GM21360 (cell line): ENCODE data around the gene PSMG1.
"Not testable (repeated sequence)": the region's sequence is repeated elsewhere in the genome, so short reads cannot be mapped to it uniquely, and the experiment has no call there.

ENCODE experiments used
- ATAC-seq: cut with Tn5 transposase; IDR thresholded peaks from one replicate; pipeline ENCODE4 v1.9.1; 2021; ENCODE audit warnings: mild to moderate bottlenecking, moderate library complexity; ENCODE audit not compliant: unreplicated experiment

Gene PSMG1

DNA sequence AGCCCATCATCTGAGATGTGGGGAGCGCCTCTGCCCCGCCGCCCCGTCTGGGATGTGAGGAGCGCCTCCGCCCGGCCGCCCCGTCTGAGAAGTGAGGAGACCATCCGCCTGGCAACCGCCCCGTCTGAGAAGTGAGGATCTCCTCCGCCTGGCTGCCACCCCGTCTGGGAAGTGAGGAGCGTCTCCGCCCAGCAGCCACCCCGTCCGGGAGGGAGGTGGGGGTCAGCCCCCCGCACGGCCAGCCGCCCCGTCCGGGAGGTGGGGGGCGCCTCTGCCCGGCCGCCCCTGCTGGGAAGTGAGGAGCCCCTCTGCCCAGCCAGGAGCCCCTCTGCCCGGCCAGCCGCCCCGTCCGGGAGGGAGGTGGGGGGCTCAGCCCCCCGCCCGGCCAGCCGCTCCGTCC is 26.0 kb downstream of the PSMG1 start:
- not testable (repeated sequence) for ATAC-seq

DNA sequence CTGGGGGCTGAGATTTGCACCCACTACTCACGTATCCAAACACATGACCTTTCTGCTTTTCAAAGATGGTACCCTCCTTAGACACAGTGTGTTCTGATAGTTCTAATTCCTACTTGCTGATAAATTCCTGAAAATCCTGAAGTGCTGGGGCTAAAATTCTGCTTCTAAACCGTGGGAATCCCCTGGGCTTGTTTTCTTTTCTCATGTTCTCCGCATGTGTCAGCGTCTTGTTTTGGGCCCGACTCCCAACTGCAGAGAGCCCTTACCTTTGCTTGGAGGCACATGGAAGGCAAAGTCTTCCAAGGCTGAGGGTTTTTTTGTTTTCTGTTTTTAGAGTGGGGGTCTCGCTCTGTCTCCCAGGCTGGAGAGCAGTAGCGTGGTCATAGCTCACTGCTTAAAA is 27.2 kb downstream of the PSMG1 start:
- ATAC-seq = no peak

DNA sequence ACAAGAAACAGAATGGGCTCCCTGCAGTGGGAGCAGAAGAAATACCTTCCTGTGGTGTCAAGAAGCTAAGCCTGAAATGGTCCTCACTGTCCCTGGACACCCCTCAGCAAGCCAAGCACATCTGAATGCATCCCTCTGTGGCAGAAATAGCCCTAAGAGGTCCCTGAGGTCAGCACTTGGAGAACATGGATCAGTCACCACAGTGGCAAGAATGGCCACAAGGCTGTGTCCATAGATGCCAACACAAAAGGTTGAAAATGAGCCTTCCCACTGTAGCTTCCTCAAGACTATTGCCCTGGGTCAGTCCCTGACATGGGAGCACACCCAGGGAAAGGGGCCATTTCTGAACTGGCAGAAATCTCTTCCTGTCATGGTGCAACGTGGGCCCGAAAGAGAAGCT is 27.7 kb downstream of the PSMG1 start:
- no peak for ATAC-seq

DNA sequence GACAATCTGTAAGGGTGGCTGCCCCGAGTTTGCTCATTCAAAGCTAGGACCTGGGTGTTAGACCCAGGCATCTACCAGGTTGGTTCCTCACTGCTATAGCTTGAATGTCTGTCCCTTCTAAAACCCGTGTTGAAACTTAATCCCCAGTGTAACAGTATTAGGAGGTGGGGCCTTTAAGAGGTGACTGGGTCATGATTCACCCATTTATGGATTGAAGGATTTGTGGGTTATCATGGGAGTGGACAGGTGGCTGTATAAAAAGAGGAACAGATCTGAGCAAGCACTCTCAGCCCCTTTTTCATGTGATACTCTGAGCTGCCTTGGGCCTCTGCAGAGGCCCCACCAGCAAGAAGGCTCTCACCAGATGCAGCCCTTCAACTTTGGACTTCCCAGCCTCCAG is 29.4 kb downstream of the PSMG1 start:
- no peak for ATAC-seq

DNA sequence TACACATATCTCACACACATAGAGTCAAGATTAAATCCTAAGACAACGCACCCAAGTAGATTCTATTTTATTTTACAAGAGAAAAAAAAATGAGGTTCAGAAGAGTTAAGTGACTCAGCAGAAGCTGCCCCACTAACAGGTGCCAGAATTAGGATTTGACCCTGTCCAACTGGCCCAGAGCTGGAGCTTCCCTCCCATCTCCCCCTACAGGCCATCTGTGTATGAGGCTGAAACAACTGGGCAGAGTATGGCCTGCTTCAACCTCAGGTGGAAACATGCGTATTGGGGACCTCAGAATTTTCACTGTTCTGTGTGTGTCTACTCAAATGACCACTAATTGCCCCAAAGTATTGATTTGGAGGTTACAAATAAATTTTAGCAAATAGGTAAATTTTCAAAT is 29.9 kb downstream of the PSMG1 start:
- ATAC-seq = no peak

DNA sequence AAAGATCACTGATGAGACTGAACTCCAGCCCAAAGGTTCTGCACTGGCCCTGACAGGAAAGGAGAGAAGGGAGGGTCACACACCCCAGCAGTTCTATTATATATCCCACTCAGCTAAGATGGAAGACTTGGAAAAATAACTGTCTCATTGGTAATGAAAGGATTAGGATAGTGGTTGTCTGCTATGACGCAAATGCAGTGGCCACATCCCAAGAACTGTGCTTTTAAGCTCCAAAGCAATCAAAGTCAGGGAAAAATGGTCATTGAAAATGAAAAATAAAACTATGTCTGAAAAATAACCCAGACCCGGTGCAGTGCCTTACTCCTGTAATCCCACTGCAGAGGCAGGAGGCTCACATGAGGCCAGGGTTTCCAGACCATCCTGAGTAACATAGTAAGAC is 31.0 kb downstream of the PSMG1 start:
- ATAC-seq = no peak

DNA sequence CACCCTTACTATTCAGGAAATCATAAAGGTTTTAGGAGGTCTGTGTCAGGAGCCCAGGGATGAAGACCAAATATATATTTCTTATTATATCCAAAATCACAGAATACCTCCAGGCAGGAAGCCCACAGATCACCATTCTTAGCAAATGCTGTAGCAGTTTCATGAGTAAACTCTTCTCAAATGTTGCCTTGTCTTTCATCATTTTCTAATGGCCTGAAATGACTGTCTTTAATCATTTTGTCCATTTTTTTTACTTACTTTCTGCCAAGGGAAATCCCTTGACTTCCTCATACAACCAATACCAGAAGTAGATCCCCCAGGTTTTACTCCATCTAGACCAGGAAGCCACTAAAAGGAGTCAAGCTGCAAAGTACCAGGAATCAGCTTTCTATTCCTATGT is 32.4 kb downstream of the PSMG1 start:
- no peak for ATAC-seq

DNA sequence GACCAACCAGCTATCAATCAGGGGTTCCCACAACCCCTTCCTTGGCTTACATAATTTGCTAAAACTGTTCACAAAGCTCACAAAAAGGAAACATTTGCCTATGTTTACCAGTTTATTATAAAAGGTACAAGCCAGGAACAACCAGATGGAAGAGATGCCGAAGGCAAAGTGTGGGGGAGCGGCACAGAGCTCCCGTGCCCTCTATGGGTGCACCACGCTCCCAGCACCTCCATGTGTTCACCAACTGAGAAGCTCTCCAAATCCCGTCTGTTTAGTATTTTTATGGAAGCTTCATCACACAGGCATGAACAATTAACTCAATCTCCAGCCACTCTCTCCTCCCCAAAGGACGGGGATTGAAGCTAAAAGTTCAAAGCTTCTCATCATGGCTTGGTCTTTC is 32.9 kb downstream of the PSMG1 start:
- no peak for ATAC-seq

DNA sequence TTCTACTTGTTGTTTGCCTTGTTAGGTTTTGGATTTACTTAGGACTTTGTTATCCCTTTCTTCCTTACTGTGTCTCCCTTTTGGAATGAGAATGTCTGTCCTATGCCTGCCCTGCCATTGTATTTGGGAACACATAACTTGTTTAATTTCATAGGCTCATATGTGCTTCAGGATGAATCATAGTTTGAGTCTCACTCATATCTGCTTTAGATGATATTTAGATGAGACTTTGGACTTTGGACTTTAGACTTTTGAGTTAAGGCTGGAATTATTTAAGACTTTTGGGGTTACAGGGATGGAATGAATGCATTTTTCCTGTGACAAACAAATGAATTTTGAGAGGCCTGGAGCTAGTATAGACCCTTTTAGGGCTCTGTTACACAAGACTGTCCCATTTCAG is 33.4 kb downstream of the PSMG1 start:
- ATAC-seq = no peak

DNA sequence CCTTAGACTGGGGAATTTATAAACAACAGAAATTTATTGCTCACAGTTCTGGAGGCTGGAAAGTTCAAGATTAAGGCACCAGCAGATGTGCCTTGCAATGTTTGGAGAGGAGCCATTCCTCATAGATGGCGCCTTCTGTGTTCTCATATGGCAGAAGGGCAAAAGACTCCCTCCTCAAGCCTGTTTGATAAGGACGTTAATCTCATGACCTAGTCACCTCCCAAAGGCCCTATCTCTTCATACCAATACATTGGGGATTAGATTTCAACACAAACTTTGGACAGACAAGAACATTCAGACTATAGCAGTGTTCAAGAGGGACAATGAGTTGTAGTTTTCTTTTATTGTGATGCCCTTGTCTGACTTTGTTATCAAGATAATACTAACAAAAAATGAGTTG is 34.3 kb downstream of the PSMG1 start:
- no peak for ATAC-seq

DNA sequence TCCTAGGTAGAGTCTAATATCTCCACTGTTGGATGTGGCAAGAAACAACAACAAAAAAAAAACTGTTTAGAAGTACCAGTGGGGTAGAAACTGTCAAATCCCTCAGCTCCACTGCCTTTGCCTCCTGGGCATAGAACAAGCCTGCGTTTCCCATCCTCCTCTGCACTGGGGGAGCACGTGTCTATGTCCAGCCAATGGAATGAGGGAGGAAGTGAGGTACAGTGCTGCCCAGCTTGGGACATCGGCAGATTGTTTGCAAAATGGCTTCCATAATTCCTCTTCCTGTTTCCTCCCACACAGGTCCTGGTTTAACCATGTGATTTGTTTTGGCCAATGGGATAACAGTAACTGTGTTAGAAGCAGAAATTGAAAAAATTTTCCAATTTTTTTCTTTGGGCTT is 39.1 kb downstream of the PSMG1 start:
- ATAC-seq = no peak

DNA sequence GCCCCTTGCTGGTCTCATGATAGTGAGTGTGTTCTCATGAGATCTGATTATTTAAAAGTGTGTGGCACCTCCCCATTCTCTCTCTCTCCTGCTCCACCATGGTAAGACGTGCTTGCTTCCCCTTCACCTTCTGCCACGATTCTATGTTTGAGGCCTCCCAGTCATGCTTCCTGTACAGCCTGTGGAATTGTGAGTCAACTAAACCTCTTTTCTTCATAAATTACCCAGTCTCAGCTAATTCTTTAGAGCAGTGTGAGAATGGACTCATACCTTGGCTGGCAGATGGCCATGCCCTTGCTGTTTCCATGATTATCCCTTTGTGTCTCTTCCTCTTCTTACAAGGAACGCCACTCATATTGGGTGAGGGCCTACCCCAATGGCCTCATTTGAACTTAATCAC is 40.3 kb downstream of the PSMG1 start:
- ATAC-seq = no peak

DNA sequence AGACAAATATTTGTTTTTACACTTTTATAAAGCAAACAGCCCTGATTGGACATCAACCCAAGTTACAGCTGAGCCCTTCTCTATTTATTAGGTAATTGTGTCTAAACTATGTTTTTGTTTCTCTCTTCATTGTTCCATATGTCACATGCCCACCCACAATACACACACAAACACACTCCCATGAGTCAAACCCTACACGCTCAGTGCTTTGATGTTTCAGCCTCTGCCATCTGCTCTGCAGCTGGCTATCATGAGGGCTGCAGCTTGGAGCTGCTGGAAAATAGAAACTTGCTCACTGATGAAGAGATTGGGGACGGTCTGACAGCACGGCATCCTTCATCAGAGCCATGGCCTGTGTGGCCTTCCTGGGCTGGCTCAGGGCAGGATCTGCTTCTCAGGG is 41.7 kb downstream of the PSMG1 start:
- no peak for ATAC-seq

DNA sequence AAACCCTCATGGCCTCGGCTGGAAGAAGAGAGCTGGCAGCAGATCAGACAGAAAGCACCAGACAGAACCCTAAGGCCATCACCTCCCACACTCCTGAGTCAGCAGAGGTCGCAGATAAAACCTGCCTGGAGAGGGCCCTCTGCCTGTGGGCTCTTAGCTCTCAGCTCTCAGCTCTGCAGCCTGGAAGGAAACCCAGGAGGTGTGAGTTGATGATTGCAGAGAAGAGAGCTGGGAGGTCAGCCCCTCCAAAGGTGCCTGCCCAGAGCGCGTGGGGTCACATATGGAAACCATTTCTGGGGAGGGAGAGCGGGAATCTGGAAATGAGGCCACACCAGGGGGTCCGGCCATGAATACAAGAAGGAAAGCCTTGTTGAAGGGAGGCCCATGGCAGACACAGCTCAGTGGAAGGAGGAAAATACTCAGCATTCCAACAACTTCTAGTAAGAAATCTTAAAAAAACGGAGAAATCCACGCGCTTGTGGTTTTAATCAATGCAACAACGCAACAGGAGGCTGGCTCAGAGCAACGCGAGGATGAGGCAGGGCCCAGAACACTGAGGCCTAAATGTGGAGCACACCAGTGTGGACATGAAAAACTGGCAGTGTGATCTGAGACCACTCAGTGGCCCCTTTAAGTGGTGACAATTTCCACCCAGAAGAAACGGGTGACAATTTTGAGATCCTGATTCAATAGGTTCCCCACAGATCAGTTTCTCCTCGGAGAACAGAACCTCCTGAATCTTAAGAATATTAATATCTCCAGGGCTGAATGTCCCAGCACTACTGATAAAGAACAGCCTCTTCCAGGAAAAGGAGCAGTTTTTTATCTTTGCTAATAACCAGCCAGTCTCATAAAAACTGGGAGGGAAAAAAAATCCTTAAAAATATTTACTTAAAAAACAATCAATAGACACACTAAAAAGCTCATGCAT is 45.7 kb downstream of the PSMG1 start:
- ATAC-seq = no peak

DNA sequence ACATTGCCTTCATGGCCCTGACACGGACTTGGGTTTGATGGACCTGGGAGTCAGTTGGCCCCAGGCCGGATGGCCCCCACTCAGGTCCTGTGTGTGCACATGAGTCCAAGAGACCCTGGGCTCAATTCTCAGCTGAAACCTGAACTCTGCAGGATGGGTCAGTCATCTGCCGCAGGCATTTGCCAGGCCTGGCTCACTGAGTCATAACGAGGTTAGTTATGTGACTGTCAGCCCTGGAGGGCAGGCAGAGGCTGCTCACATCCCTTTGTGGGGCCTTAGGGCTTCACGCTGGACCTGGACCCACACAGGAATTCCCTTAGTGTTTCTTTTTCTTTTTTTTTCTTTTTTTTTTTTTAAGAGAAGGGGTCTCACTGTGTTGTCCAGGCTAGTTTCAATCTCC is 46.5 kb downstream of the PSMG1 start:
- no peak for ATAC-seq

DNA sequence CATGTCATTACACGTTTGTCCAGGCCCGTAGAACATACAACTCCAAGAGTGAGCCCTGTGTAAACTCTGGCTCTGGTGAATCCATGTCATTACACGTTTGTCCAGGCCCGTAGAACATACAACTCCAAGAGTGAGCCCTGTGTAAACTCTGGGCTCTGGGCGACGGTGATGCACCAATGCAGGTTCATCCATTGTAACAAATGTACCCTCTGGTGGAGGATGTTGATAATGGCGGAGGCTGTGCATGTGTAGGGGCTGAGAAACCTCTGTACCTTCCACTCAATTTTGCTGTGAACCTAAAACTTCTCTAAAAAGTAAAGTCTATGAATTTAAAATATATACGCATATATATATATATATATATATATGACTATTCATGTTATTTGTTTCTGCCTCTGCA is 47.1 kb downstream of the PSMG1 start:
- not testable (repeated sequence) for ATAC-seq

DNA sequence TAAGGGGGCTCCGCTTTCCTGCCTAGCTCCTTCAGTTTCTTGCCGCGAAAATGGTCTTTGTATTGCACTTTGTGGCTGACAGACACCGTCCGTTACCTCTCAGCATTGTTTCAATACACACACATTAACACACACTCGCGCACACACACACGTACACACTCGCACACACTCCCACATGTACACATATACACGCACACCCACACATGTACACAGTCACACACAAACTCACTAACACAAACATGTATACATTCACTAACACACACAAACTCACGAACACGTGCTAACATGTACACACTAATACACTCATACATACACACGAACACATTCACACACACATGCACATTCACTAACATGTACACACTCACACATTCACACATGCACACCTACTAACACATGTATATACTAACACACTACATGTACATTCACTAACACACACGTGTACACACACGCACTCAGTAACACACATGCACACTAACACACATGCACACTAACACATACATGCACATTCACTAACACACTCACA is 48.9 kb downstream of the PSMG1 start:
- no peak for ATAC-seq

DNA sequence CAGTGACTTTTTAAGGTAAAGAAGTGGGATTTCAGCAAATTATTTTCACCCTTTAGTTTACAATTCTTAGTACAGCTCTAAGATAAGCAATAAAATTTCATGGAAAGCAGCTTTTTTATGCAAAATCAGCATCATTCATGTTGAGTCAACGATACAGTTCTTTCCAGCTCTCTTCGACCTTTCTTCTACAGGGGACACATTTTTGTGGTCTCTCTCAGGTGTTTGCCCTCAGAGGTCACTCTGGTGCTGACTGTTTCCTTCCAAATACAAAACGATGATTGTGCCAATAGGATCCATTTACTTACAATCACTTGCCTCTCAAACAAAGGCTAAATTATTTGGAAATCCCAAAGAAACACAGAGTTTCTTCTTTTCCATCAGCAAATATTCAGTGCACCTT is 51.0 kb downstream of the PSMG1 start:
- ATAC-seq = no peak

DNA sequence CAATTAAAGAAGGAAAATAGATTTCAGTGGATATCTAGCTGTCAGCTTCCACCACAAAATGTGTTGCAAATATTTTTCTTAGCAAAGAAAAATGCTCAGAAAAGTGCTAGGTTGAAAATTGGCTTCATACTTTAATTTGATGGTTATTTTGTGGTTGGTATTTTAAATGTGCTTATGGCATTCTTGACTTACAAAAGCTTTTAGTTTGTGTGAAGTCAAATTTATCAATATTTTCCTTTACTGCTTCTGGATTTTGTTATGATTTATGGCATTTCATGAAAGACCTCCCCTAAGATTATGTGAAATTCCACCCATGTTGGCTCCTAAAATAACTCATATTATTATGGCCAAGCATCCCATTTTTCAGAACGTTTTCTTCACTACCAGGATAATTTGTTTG is 51.5 kb downstream of the PSMG1 start:
- no peak for ATAC-seq

DNA sequence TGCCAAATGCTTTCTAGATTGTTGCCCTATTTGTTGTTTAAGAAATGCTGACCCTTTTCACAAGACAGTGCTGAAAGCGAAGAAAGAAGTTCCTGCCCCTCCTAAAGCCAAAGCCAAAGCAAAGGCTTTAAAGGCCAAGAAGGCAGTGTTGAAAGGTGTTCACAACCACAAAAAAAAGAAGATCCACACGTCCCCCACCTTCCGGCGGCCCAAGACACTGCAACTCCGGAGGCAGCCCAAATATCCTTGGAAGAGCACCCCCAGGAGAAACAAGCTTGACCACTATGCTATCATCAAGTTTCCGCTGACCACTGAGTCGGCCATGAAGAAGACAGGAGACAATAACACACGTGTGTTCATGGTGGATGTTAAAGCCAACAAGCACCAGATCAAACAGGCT is 55.7 kb downstream of the PSMG1 start:
- no peak for ATAC-seq

DNA sequence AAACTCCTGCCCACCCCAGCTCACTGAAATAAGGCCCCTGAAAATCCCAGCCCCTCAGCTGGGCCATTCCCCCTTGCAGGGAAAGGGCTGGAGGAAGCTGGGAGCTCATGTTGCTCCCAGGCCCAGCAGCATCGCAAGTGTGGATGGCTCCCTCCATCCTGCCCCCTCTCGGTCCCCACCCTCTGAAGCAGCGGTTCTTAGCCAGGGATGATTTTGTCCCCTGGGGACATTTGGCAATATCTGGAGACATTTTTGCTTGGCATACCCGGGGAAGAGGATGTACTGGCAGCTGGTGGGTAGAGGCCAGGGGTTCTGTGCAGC is 56.8 kb downstream of the PSMG1 start:
- ATAC-seq = no peak

DNA sequence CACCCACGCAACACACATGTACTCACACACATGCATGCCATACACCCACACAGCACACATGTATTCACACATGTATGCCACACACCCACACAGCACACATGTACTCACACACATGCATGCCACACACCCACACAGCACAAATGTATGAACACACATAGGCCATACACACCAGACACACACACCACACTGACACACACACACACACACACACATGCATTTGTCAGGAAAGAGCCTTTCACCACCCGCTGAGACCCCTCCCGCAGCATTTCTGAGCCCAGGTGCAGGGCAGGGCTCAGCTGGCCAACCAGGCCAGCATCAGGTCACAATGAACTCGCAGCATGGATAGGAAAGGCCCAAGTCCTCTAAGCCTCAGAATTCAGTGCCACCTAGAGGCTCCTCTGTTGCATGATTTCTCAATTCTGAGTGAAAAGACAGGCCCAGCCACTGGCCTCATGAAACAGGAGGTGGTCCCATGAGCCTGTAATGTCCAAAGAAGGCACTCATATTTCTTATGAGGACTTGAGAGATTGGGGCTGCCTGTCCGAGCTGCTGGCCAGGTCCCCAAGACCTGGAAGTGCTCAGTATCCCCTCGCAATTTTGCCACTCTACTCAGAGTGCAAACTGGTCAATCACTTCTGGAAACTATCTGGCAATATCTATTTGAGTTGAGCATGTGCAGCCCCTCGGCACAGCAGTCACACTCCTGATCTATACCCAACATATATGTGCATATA is 57.3 kb downstream of the PSMG1 start:
- ATAC-seq = no peak
